Measurements from ENCODE around the gene CBFA2T3.

CBFA2T3 gene

DNA sequence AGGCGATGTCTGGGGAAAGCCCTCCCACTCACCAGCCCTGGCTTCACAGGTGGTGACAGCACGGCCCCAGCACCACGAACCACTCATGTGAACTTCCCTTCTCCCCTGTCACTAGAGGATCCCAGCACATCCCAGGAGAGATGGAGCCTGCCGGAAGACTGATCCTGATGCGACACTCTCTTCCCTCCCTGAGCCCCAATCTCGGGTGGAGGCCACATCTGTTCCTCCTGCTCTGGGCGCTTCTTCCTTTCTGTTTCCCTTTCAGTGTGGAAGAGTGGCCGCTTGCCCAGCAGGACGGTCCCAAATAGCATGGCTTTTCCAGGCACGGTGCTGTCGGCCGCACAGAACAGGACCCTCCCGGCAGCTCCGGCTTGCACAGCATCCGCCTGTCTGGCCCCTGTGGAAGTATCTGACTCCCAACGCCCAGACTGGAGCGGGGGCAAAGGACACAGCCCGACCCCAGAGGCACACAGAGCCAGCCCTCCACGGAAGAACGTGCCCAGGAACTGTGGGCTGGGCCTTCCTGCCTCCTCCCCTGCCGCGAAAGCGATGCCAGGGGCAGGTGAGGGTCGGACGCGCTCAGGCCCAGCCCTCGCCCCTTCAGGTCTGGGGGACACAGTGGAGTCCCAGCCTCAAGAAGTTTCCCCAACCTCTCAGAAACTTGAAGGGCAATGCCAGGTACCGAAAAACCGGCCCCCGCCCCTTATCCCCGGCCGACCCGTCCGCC lies 37.6 kb downstream of the CBFA2T3 start:
- DNase-seq (ENCODE audit: low read depth in 2 of 2), result no peak

DNA sequence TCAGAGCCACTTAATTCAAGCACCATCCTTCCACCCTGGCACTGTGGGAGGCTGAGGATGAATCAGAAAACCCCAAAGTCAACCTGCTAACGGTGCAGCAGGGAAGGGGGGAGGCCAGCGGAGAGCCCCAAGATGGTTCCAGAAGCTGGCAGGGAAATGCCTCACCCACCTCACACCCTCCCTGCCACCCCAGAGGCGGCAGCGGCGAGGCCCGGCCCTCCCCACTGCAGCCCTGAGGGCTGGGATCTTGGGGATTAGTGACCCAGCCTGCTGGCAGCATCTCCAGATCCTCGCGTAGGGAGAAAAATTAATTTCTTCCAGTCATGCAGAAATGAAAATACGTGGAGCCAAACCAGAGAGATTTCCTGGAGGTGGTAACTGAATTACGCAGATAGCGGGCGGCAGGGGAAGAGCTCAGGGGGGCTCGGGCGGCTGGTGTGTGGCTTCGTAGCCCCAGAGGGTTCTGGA lies 38.2 kb downstream of the CBFA2T3 start:
- no peak for DNase-seq (ENCODE audit: low read depth in 2 of 2)

DNA sequence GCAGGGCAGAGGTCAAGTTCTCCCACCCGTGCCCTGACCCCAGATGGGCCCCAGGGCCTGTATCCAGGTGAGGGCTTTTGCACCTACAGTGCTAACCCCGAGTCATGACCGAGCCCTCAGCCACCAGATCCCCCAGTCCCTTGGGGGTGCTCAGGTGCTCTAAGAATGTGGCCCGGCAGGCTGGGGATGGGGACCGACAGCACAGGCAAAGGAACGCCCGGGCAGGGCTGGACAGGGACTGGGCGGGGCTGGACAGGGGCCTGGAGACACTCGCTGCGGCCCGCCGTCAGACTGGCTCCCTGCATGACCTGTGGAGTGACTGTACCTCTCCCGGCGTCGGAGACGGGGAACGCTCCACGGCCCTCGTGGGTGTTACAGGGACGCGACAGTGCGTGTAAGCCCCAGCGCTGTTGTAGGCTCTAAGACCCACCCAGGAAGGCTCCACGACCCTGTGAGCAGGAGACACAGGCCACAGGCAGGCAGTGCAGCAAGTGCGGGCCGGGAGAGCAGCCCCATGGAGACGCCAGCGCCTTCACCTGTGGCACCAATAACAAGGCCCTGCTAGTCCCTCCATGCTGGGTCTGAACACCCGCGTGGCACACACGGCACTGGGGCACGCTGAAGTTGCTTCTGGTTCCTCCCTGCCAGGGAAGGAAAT lies 38.8 kb downstream of the CBFA2T3 start:
- DNase-seq (ENCODE audit: low read depth in 2 of 2), result no peak

DNA sequence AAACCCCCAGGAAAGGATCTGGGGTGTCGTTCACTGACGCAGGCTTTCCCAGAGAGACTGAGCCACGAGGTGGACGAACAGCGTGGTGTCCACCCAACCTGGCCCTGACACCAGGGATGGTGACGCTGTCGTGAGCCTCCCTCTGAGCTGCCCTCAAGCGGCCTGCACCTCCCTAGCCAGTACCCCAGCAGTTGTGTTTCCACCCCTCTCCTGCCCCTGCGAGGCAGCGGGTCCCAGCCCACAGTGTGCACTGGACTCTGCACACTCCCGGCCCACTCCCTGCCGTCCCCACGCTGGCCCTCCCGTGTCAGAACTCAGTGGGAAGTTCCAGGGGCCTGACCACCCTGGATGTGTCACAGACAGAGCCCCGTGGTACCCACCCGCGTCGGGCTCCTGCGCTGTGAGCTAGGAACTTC lies 39.8 kb downstream of the CBFA2T3 start:
- DNase-seq (ENCODE audit: low read depth in 2 of 2), result no peak

DNA sequence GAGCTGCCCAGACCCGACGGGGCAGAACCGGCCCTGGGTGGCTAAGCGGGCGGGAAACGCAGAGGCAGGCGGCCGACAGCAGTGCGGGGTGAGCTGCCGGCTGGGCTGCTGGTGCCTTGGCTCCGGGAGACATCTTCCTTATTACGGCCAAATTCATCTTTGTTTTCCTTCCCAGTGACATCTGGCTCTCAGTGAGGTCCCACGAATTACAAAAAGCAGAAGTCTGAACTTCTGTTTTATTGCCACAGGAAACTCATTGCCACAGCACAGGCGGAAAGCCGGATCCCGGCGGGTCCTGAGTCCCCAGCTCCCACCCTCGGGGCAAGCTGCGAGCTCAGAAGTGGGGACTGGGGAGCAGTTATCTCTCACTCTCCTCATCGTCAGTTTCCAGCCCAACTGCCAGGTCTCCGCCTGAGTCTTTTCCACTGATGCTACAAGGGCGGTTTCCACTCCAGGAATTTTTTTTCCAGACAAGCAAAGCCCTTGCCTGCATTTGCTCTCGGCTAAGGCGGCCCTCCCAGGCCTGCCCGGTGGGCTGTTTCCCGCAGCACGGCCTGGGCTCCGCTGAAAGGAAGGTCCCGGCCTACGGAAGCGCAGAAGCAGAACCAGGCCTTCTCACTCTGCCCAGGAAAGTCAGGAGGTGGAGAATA lies 40.3 kb downstream of the CBFA2T3 start:
- DNase-seq (ENCODE audit: low read depth in 2 of 2), result no peak

DNA sequence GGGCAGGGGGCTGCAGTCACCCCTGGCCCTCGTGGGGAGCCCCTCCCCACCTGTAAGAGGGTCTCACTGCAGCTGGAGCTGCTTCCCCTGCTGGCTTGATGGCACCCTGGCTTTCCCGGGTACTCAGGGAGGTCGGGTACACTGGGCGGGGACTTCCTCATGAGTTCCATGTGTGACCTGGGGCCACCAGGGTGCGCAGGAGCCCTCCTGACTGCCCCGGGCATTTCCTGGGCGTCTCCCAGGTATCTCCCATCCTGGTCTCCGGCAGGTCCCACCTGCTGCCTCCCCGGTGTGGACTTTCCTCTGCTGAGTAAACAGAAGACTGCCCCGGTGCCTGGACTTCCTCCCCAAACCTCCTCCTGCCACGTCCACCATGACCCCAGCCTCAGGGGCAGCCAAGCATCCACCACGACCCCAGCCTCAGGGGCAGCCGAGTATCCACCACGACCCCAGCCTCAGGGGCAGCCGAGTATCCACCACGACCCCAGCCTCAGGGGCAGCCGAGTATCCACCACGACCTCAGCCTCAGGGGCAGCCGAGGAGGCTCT lies 40.9 kb downstream of the CBFA2T3 start:
- DNase-seq (ENCODE audit: low read depth in 2 of 2), result no peak

DNA sequence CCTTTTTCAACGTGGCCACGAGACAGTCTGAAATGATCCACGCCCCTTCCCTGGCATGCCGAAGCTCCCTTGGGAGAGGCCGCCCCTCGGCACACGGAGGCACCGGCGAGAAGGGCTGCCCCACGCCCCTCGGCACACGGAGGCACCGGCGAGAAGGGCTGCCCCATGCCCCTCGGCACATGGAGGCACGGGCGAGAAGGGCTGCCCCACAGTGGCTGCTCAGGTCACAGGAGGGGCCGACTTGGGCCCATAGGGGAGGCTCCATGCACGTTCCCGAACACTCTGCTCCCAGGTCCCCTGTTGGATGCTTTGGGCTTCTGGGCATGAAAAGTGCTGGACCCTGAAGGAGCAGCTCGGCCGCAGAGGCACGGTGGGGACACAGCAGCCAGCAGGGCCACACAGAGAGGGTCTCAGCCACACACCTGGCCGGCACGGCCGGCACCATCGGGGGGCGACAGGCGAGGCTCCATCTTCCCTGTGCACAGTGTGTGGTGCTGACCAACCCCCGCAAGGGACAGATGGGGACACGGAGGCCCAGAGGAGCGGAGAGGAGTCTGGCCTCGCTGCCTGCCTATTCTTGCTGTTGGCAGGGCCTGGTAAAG lies 42.8 kb downstream of the CBFA2T3 start:
- DNase-seq (ENCODE audit: low read depth in 2 of 2), result no peak

DNA sequence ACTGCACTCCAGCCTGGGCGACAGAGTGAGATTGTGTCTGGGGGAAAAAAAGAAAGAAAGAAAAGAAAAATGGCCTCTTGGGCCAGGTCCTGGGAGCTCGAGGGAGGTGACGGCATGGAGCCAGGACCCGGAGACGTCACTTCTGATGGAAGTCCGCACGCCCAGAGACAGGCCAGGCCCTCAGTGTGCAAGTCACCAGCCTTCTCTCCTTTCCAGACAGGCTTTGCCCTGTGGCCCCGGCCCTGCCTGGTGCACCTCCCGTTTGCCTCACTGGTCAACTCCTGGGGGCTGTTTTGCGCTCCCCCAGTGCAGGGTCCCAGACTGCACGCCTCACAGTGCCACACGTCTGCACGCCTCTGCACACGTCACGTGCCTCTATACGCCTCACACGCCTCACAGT lies 44.1 kb downstream of the CBFA2T3 start:
- DNase-seq (ENCODE audit: low read depth in 2 of 2), result no peak

DNA sequence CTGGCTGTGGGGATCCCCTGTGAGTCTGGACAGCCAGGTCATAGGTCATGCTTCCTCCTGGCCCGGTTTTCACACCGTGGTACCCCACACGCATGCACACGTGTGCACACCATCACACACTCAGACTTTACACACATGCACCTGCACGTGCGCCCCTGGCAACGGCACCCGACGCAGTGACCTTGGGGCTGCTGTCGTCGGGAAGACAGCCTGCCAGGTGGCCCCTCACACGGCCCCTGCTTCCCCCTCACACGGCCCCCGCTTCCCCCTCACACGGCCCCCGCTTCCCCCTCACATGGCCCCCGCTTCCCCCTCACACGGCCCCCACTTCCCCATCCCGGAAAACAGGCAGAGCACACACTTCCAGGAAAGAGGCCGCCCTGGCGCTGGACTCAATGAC lies 45.1 kb downstream of the CBFA2T3 start:
- DNase-seq (ENCODE audit: low read depth in 2 of 2), result no peak

DNA sequence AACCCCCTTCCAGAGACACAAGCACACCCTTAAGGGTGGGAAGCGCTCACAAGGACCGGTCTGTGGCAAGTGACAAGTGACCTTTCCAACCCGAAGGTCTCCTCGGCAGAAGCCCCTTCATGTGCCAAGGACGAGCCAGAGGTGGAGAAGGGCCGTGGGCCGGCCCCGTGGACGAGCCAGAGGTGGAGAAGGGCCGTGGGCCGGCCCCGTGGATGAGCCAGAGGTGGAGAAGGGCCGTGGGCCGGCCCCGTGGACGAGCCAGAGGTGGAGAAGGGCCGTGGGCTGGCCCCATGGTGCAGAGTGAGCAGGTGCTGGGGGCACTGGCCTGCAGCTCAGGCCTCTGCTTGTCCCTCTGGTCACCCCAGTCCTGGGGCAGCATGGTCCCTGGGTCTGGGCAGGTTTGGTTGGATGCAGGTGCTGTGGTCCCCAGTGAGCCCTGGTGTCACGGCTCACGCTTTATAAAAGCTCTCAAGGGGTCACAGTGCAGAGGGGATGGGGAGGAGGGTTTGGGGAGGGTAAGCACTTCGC lies 45.6 kb downstream of the CBFA2T3 start:
- no peak for DNase-seq (ENCODE audit: low read depth in 2 of 2)

DNA sequence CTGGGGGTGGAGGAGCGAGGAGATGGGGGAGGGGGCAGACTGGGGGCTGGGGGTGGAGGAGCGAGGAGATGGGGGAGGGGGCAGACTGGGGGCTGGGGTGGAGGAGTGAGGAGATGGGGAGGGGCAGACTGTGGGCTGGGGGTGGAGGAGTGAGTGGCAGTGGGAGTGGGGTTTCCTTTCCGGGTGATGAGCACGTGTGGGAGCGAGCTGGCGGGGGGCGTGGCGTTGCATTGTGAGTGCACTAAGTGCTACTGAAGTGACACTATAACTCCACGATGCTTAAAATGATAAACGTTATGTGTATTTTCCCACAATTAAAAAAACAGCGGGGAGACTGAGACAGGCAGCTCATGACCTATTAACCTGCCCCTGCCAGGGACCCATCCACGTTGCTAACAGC lies 46.3 kb downstream of the CBFA2T3 start:
- no peak for DNase-seq (ENCODE audit: low read depth in 2 of 2)

DNA sequence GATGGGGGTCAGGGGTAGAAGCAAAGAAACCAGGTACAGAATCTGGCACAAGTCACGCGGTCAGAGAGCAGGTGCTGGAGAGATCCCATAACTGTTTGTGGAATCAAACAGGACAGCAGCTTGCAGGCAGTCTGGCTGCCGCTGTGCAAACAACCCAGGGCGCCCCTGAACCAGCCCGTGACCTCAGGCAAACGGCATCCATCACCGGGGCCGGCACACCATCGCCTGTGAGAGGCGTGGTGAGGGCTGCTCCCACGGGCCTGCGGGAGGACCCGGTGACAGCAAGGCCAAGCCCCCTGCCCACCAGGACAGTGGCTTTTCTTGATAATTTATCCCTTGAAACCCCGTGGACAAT lies 47.9 kb downstream of the CBFA2T3 start:
- no peak for DNase-seq (ENCODE audit: low read depth in 2 of 2)

DNA sequence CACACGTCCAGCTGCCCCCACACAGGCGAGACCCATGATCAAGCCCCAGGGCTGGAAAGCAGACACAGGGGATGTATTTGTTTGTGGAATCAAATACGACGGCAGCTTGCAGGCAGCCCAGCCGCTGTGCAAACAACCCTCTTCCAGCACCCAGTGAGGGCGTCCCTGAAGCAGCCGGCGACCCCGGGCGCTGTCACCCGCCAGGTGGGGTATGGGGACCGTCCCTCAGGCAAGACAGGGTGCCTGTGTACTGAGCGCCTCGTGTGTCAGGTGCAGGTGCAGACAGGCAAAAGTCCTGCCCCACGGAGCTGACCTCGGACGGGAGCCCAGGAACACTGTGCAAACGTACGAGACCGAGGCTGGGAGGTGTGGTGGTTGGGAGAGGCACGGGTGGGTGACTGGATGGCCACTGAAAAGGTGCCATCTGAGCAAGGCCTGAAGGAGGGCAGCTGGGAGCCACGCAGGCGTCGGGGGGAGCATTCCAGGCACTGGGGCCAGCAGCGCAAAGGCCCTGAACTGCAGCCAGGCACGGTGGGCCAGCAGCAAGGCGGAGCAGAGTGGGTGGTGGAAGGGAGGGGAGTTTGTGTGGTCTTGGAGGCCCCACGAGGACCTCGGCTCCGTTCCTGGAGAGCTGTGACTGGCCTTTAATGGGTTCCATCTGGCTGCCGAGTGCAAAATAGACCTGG lies 48.5 kb downstream of the CBFA2T3 start:
- no peak for DNase-seq (ENCODE audit: low read depth in 2 of 2)

DNA sequence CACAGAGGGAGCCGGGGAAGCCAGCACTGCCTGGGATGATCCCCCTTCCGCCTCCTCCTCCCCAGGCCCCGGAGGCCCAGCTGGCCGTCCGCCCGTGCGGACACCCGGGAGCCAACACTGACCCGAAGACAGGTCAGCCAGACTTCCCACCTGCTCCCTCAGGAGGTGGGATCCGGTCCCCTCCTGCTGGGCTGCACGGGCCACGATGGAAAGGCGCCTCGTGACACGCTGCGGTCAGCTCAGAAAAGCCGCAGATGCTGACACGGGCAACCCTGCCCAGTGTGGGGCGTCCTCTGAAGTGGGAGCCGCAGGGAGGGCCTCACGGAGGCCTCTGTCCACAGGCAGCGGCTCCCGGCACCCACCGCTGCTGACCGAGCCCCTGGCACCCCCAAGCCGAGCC lies 49.3 kb downstream of the CBFA2T3 start:
- no peak for DNase-seq (ENCODE audit: low read depth in 2 of 2)

DNA sequence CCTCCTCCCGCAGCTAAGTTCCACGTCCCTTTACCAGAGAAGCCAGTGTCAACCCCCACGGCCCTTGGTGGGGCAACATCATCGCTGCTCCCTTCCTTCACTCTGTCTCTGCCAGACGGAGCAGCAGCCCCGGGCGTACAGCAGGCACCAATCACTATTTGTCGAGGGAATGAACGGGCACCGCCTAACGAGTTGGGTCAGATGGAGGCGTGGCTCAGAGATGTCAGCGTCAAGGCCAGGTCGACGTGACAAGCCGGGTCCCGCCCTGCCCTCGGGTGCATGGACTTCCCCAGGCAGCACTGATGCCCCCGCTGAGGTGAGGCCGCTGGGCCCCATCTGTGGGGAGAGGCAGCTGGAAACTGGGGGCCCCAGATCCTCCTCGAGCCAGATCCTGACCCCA lies 50.0 kb downstream of the CBFA2T3 start:
- DNase-seq (ENCODE audit: low read depth in 2 of 2), result no peak

DNA sequence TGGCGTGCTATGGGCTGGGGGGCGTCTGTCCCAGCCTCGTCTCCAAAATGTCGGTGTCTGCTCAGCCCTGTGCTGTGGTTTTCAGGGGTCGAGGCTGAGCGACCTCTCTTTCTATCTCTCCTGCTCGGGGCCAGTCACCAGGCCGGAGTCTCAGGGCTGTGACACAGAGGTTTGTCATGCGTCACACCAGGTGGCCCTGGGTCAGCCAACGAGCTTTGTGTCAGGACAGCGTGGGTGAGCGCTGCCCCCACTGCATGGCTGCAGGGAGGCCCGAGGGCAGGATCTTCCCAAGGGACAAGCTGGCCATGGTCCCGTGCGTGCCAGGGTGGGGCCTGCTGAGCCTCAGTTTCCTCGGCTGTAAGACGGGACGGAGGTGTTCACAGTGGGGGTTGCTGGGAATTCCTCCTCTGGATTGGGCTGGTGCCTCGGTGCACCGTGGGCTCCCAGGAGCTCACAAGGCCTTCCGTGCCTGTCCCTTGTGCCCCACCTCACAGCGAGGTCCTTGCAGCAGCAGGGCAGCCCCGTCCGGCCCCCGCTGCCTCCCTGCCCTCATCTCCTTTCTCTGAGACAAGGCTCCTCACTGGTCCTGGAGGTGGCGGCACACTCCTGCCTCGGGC lies 50.5 kb downstream of the CBFA2T3 start:
- DNase-seq (ENCODE audit: low read depth in 2 of 2), result no peak

DNA sequence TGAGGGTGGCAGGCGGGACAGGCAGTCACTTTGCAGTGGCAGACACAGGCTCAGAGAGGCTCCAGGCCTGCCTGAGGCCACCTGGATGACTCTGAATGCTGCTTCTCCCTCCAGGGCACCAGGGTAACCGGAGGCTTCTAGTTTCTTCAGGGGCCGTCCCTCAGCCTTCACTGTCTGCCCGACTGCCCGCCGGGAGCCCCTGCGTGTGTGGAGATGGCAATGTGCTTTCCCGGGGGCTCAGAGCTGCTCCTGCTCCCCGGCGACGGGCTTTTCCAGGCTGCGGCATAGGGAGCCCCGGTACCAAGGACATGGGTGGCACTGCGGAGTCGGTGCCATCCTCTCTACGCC lies 51.5 kb downstream of the CBFA2T3 start:
- DNase-seq (ENCODE audit: low read depth in 2 of 2), result no peak

DNA sequence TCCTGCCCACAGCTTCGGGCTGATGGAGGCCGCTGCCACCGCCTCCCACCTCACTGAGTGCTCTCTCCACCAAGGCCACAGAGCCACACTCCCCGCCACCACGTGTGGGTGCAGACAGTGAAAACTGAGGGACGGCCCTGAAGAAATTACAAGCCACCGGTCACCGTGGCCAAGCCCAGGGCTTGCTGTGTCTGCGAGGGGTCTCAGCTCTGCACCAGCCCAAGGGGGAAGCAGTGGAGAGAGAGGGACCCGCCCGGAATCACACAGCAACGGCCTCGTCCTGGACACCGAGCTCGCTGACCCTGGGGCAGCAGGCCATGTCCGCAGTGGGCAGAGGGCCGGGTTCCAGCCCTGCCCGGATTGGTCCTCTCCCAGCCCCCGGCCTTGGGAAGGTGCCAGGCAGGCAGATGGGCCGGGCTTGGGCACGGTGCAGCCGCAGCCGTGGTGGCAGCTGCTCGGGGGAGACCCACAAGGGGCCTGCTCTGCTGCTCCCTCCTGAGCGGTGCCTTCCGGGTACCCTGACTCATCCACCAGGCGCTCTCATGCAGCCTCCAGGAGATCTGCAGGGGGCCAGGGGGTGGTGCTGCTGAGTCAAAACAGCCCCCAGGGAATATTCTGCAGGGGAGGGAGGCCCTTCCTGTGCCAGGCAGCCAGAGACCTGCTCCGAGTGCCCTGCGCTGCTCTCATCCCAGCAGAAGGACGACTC lies 52.0 kb downstream of the CBFA2T3 start:
- no peak for DNase-seq (ENCODE audit: low read depth in 2 of 2)

DNA sequence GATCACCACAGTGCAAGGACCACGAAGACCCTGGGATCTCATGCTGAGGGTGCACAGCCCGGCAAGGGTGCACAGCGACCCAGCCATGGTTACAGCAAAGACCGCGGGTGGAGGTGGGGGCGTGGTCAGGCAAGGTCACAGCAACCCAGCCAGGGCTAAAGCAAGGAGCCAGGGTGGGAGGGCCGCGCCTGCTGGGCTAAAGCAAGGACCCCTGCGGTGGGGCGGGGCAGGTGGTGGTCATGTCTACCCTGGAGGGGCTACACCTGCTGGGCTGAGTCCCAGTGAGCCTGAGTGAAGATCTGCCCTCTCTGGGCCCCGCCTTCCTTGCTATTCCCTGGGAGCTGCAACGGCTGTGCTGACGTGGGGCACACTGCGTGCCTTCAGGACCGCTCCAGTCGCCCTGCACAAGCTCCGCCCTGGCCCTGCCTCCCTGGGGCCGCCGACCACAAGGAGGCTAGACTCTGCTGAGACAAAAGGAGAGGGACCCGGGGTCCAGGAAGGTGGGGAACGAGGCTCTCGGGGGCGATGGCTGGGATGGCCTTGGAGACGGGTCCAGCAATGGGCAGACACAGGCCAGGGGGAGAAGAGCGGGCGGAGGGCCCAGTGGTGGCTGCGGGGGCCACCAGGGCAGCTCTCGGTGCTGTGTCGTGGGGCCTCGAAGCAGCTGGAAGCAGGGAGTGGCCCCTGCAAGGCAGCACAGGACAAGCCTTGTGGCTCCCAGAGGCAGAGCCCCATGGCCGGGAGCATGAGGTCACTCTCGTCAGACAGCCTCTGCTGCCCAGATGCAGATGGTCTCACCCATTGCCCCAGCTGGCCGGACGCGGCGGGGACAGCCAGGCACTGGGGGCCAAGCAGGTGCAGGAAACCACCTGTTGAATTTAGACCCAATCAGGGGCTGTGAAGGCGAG lies 52.8 kb downstream of the CBFA2T3 start:
- DNase-seq (ENCODE audit: low read depth in 2 of 2), result no peak

DNA sequence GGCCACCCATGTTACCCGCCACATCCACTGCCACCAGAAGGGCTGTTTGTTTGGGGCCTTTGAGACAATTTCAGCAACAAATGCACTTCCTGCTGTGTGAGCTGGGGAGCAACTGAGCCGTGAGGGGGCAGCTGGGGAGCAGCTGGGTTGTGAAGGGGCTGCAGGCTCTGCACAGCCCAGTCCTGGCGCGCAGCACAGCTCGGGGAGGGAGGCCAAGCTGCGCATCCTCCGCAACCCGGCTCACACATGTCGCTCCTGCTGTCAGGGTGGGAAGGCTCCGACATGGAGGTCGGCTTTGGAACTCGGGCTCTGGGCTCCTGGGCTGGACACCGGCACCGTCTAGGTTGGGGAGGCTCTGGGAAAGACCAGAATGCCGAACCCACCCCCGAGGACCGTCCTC lies 53.6 kb downstream of the CBFA2T3 start:
- no peak for DNase-seq (ENCODE audit: low read depth in 2 of 2)

Data from stimulated activated CD4-positive, alpha-beta T cell treated with anti-CD3 and anti-CD28 coated beads, Interleukin-12 subunit alpha, Interleukin-12 subunit beta, amount 100 ng/mL, for 24 hours (primary cell).